ENCODE results near the gene SMIM7.

DNA sequence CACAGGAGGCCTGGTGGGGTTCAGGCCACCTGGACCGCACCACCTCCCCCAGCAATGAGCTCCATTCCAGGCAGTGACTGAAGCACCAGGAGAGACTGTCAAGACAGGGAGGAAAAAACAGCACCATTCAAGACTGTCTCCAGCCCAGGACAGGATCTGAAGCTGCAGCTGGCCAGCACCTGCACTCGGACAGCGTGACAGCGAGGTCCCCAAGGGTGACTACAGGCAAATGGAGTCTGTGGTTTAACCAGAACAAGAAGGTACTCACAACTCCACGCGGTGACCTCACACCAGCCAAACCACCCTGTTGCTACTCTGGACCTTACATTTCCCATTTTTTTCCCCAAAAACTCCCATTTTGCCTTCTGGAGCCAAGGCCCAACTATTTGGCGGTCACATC lies 41.7 kb downstream of the SMIM7 start:
- TF ChIP-seq, protein P1, sequence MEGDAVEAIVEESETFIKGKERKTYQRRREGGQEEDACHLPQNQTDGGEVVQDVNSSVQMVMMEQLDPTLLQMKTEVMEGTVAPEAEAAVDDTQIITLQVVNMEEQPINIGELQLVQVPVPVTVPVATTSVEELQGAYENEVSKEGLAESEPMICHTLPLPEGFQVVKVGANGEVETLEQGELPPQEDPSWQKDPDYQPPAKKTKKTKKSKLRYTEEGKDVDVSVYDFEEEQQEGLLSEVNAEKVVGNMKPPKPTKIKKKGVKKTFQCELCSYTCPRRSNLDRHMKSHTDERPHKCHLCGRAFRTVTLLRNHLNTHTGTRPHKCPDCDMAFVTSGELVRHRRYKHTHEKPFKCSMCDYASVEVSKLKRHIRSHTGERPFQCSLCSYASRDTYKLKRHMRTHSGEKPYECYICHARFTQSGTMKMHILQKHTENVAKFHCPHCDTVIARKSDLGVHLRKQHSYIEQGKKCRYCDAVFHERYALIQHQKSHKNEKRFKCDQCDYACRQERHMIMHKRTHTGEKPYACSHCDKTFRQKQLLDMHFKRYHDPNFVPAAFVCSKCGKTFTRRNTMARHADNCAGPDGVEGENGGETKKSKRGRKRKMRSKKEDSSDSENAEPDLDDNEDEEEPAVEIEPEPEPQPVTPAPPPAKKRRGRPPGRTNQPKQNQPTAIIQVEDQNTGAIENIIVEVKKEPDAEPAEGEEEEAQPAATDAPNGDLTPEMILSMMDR (IDR thresholded peaks at IDR 0.05) = no peak
- TF ChIP-seq POLR2A (IDR thresholded peaks at IDR 0.05) = no peak
- TF ChIP-seq POLR2AphosphoS5 (IDR thresholded peaks at IDR 0.05; ENCODE audit: insufficient read depth in 1 of 2, low read depth in 1 of 2) = no peak

Measured in vagina (tissue), 2 donors.